H1 (cell line): Measurements from ENCODE around the gene HDGFL3. TPM values are rescaled to one million over a fixed set of nuclear protein-coding genes. Genes with fewer than 3 reads are reported as not detected.

Experiments used
- CTCF ChIA-PET: fragments of 300-600 bp; sonication (Branson Sonifier 250); formaldehyde crosslinking; loops from one replicate; lab custom pipeline; 2021; ENCODE audit not compliant: partially characterized antibody; lab: Charles Lee
- POLR2A ChIA-PET: fragments of 300-600 bp; sonication (Branson Sonifier 250); formaldehyde crosslinking; loops from one replicate; lab custom pipeline; 2021; ENCODE audit warnings: inconsistent platforms; ENCODE audit not compliant: partially characterized antibody; lab: Charles Lee
- DNase-seq, 2 experiments: peaks; one replicate each; pipeline versions ENCODE4 v3.0.0 to v3.0.0-alpha.2; 2010 to 2022; ENCODE audit warnings: low spot score in 2 of 2, low read depth in 1 of 2, mixed read lengths in 1 of 2
- FAIRE-seq: peaks from 2 replicates; lab custom pipeline; 2011; peaks lifted over from hg19 to GRCh38; lab: Jason Lieb, UNC
- H2AFZ ChIP-seq: 2 replicates; pipeline ENCODE4 v1.8.1; 2012; ENCODE audit warnings: low read length, inconsistent platforms
- H2AK5ac ChIP-seq: 2 replicates; pipeline ENCODE4 v1.6.1; 2013; ENCODE audit warnings: low read depth, low read length
- H2BK120ac ChIP-seq: replicated peaks from 2 replicates; pipeline ENCODE3; 2013; ENCODE audit warnings: low read depth, low read length, inconsistent platforms
- H2BK12ac ChIP-seq: 2 replicates; pipeline ENCODE4 v1.6.1; 2013; ENCODE audit warnings: low read depth, low read length
- H2BK15ac ChIP-seq: 2 replicates; pipeline ENCODE4 v1.6.1; 2013; ENCODE audit warnings: low read length
- H2BK20ac ChIP-seq: 2 replicates; pipeline ENCODE4 v1.6.1; 2013; ENCODE audit warnings: low read length
- H2BK5ac ChIP-seq: 2 replicates; pipeline ENCODE4 v1.6.1; 2013; ENCODE audit warnings: low read depth, low read length
- H3K14ac ChIP-seq: 2 replicates; pipeline ENCODE4 v1.6.1; 2013; ENCODE audit warnings: inconsistent platforms; ENCODE audit not compliant: insufficient read length
- H3K18ac ChIP-seq: 2 replicates; pipeline ENCODE4 v1.6.1; 2013; ENCODE audit warnings: low read length; ENCODE audit errors: extremely low read depth
- H3K23ac ChIP-seq: 2 replicates; pipeline ENCODE4 v1.6.1; 2013; ENCODE audit warnings: inconsistent platforms; ENCODE audit not compliant: insufficient read length
- H3K23me2 ChIP-seq: 2 replicates; pipeline ENCODE4 v1.6.1; 2013; ENCODE audit warnings: low read depth, low read length
- H3K27ac ChIP-seq: 2 replicates; pipeline ENCODE4 v1.6.1; 2011; ENCODE audit warnings: low read depth, low read length, inconsistent platforms
- H3K27me3 ChIP-seq, 4 experiments: replicated peaks in 1 of 4; 1 replicate in 1 of 4; 2 replicates in 3 of 4; pipeline versions ENCODE4 v1.6.1 to v1.8.1; 2011 to 2013; ENCODE audit warnings: low read length in 3 of 4, mild to moderate bottlenecking in 3 of 4, inconsistent platforms in 2 of 4, mixed read lengths in 2 of 4, moderate library complexity in 1 of 4; ENCODE audit not compliant: control insufficient read depth in 3 of 4, insufficient read depth in 3 of 4; ENCODE audit errors: extremely low read depth in 1 of 4
- H3K36me3 ChIP-seq, 4 experiments: 2 replicates each; pipeline versions ENCODE4 v1.6.1 to v1.8.1; 2011 to 2013; ENCODE audit warnings: mild to moderate bottlenecking in 4 of 4, low read length in 3 of 4, moderate library complexity in 2 of 4, control low read depth in 1 of 4, inconsistent platforms in 1 of 4; ENCODE audit not compliant: insufficient read depth in 4 of 4, control insufficient read depth in 2 of 4
- H3K4ac ChIP-seq: replicated peaks from 2 replicates; pipeline ENCODE3; 2013; ENCODE audit warnings: low read length, low read depth, mixed read lengths, inconsistent platforms; ENCODE audit not compliant: insufficient read length
- H3K4me1 ChIP-seq, 4 experiments: replicated peaks in 1 of 4; 1 replicate in 1 of 4; 2 replicates in 3 of 4; pipeline versions ENCODE4 v1.6.1 to v1.8.1; 2011 to 2013; ENCODE audit warnings: low read length in 3 of 4, inconsistent platforms in 2 of 4, mixed read lengths in 1 of 4; ENCODE audit not compliant: insufficient read depth in 4 of 4, control insufficient read depth in 3 of 4
- H3K4me2 ChIP-seq, 2 experiments: 2 replicates each; pipeline versions ENCODE4 v1.6.1 to v1.8.1; 2011 to 2013; ENCODE audit warnings: low read depth in 2 of 2, low read length in 2 of 2, control low read depth in 1 of 2, inconsistent platforms in 1 of 2, mild to moderate bottlenecking in 1 of 2; ENCODE audit not compliant: insufficient read depth in 1 of 2
- H3K4me3 ChIP-seq, 4 experiments: fragments of 200-600, 300-600 bp in 1 of 4; sonication (generic), shearing (Covaris generic), sonication (Bioruptor Twin) in 1 of 4; 2 replicates each; pipeline versions ENCODE4 v1.5.1 to v1.8.1; 2011 to 2016; ENCODE audit warnings: low read length in 4 of 4, low read depth in 3 of 4, control low read depth in 2 of 4, inconsistent platforms in 2 of 4, mild to moderate bottlenecking in 2 of 4, mixed read lengths in 1 of 4, moderate library complexity in 1 of 4; ENCODE audit not compliant: insufficient read depth in 2 of 4; ENCODE audit errors: extremely low read depth in 1 of 4
- H3K56ac ChIP-seq: replicated peaks from 2 replicates; pipeline ENCODE3; 2013; ENCODE audit warnings: low read depth, mild to moderate bottlenecking, mixed read lengths, low read length, inconsistent platforms; ENCODE audit not compliant: insufficient read length
- H3K79me1 ChIP-seq: 2 replicates; pipeline ENCODE4 v1.6.1; 2013; ENCODE audit warnings: low read depth, low read length, control low read depth
- H3K79me2 ChIP-seq, 2 experiments: 2 replicates each; pipeline versions ENCODE4 v1.6.1 to v1.8.1; 2012 to 2013; ENCODE audit warnings: low read length in 2 of 2, mild to moderate bottlenecking in 2 of 2, inconsistent platforms in 1 of 2; ENCODE audit not compliant: insufficient read depth in 2 of 2, control insufficient read depth in 1 of 2
- H3K9ac ChIP-seq, 4 experiments: replicated peaks in 1 of 4; 1 replicate in 1 of 4; 2 replicates in 3 of 4; pipeline versions ENCODE4 v1.6.1 to v1.8.1; 2011 to 2013; ENCODE audit warnings: low read depth in 3 of 4, low read length in 3 of 4, control low read depth in 2 of 4, mild to moderate bottlenecking in 2 of 4, moderate library complexity in 2 of 4, inconsistent platforms in 1 of 4; ENCODE audit errors: extremely low read depth in 1 of 4
- H3K9me3 ChIP-seq, 2 experiments: 2 replicates each; pipeline versions ENCODE4 v1.6.1 to v1.8.1; 2012 to 2013; ENCODE audit warnings: mild to moderate bottlenecking in 2 of 2, moderate library complexity in 2 of 2, control low read depth in 1 of 2, inconsistent platforms in 1 of 2, low read depth in 1 of 2, low read length in 1 of 2, mixed read lengths in 1 of 2; ENCODE audit not compliant: insufficient read depth in 2 of 2
- H4K20me1 ChIP-seq, 2 experiments: replicated peaks in 1 of 2; 2 replicates each; pipeline versions ENCODE3 to v1.8.1; 2011 to 2013; ENCODE audit warnings: inconsistent platforms in 2 of 2, low read length in 2 of 2, mild to moderate bottlenecking in 1 of 2; ENCODE audit not compliant: insufficient read depth in 2 of 2, control insufficient read depth in 1 of 2
- H4K5ac ChIP-seq: 2 replicates; pipeline ENCODE4 v1.6.1; 2013; ENCODE audit warnings: low read length, low read depth, mixed read lengths, inconsistent platforms; ENCODE audit not compliant: insufficient read length
- H4K8ac ChIP-seq: 2 replicates; pipeline ENCODE4 v1.8.0; 2013; ENCODE audit warnings: mild to moderate bottlenecking, moderate library complexity, low read length, inconsistent platforms; ENCODE audit not compliant: insufficient read depth; ENCODE audit errors: extremely low read depth
- H4K91ac ChIP-seq: replicated peaks from 2 replicates; pipeline ENCODE3; 2013; ENCODE audit warnings: low read length, mixed read lengths, inconsistent platforms; ENCODE audit not compliant: insufficient read length
- ATF3 ChIP-seq: IDR thresholded peaks from 2 replicates; pipeline ENCODE4 v1.6.1; 2011; ENCODE audit warnings: low read depth, mild to moderate bottlenecking, low read length; ENCODE audit not compliant: insufficient read depth
- CBX8 ChIP-seq: fragments of 300-800, 300-1000 bp; sonication (generic); IDR thresholded peaks from 2 replicates; pipeline ENCODE4 v1.7.1; 2016; ENCODE audit warnings: low read depth, low read length, borderline replicate concordance
- FOSL1 ChIP-seq: IDR thresholded peaks from 2 replicates; pipeline ENCODE4 v1.6.1; 2011; ENCODE audit warnings: mild to moderate bottlenecking, low read depth, low read length, moderate library complexity; ENCODE audit not compliant: insufficient read depth
- GABPA ChIP-seq: IDR thresholded peaks from 2 replicates; pipeline ENCODE4 v1.6.1; 2011; ENCODE audit warnings: mild to moderate bottlenecking, low read length, moderate library complexity, borderline replicate concordance; ENCODE audit not compliant: insufficient read depth
- KDM1A ChIP-seq: fragments of 200-600, 300-600 bp; sonication (generic); IDR thresholded peaks from 2 replicates; pipeline ENCODE4 v1.7.1; 2016; ENCODE audit warnings: mild to moderate bottlenecking, low read length, borderline replicate concordance
- MAX ChIP-seq: IDR thresholded peaks from 2 replicates; pipeline ENCODE4 v1.6.1; 2012; ENCODE audit warnings: inconsistent platforms
- PHF8 ChIP-seq: fragments of 200-600 bp; sonication (generic); conservative IDR thresholded peaks from 2 replicates; pipeline ENCODE4 v1.7.1; 2012; ENCODE audit warnings: low read depth, mild to moderate bottlenecking, inconsistent platforms, low read length, moderate library complexity
- SAP30 ChIP-seq: fragments of 300-600 bp; sonication (generic); IDR thresholded peaks from 2 replicates; pipeline ENCODE4 v1.7.1; 2012; ENCODE audit warnings: low read length, moderate library complexity, mild to moderate bottlenecking, inconsistent platforms; ENCODE audit not compliant: insufficient read depth, insufficient replicate concordance
- SP1 ChIP-seq: IDR thresholded peaks from 2 replicates; pipeline ENCODE4 v1.6.1; 2011; ENCODE audit warnings: low read depth, low read length
- TBP ChIP-seq: IDR thresholded peaks from 2 replicates; pipeline ENCODE4 v1.6.1; 2011; ENCODE audit warnings: low read depth, low read length, improper control_type of control experiment
- TCF12 ChIP-seq: IDR thresholded peaks from 2 replicates; pipeline ENCODE4 v1.6.1; 2011; ENCODE audit warnings: low read depth, mild to moderate bottlenecking, low read length
- USF2 ChIP-seq: IDR thresholded peaks from 2 replicates; pipeline ENCODE4 v1.6.1; 2011; ENCODE audit warnings: low read length, improper control_type of control experiment
- WGBS, 2 experiments: shearing (Covaris generic) in 1 of 2; methylation state at CpG; one replicate each; pipeline versions ENCODE4 v1.1.6 to v1.1.7; 2013 to 2015; ENCODE audit warnings: low lambda C conversion rate in 2 of 2, mixed read lengths in 2 of 2, inconsistent platforms in 1 of 2, low coverage in 1 of 2, missing lambda C conversion rate in 1 of 2; ENCODE audit not compliant: insufficient replicate concordance in 2 of 2, insufficient coverage in 1 of 2, insufficient read length in 1 of 2; ENCODE audit errors: extremely low coverage in 1 of 2, missing lambda C conversion rate in 1 of 2; 5-methylcytosine and 5-hydroxymethylcytosine counted together
- polyA plus RNA-seq, 7 experiments: library from polyadenylated mRNA; depleted of rRNA in 3 of 7; stranded (reverse) in 5 of 7; unstranded in 2 of 7; fragments of >200 nt in 5 of 7; fragments of 200-250 nt in 2 of 7; gene quantifications; 1 replicate in 5 of 7; 2 replicates in 1 of 7; 4 replicates in 1 of 7; pipeline versions ENCODE4 v1.2.1 to v1.2.3, GENCODE V29; 2011 to 2013; ENCODE audit warnings: missing spikeins in 2 of 7, mixed read lengths in 2 of 7
- total RNA-seq: library from RNA; stranded (reverse); fragmentation: NEBNext Ultra II Directional; extraction: Animal tissue kit (Norgen Biotek cat#: 25700); gene quantifications from 2 replicates; pipeline ENCODE4 v1.2.1, GENCODE V29; 2021

Gene HDGFL3
- total and polyA plus RNA-seq, 2 of the 8 experiments (the other 6 are each of a cell fraction or from before 2014, with no cell fraction given) = 14.1 to 149 TPM

- H3K4me2 ChIP-seq = no peak overlapping the region
- no peak overlapping the region for H3K23ac ChIP-seq
- H4K8ac ChIP-seq = no peak overlapping the region
- H4K20me1 ChIP-seq = no peaks in the 10 kb centered on the region
- no peak overlapping the region for H3K9ac ChIP-seq
- no peak overlapping the region for H2BK12ac ChIP-seq
- no peak overlapping the region for H2BK20ac ChIP-seq
- no peaks in the 10 kb centered on the region for H3K79me2 ChIP-seq
- H2AFZ ChIP-seq = no peak overlapping the region
- no peak overlapping the region for H2BK5ac ChIP-seq
- no peak overlapping the region for H3K4ac ChIP-seq
- ChIA-PET CTCF (interaction anchor here (0.6 kb wide), 1 partner anchor 410 kb away, joined by 3 read pairs; no protein-coding TSS in a partner anchor), POLR2A (no interaction called here)
- no peak overlapping the region for H3K27ac ChIP-seq
- H3K27me3 ChIP-seq = no peaks in the 10 kb centered on the region
- no peak overlapping the region for H3K18ac ChIP-seq
- peaks cover 4 to 62% (median 34%) of the 10 kb centered on the region in 4 experiments for H3K36me3 ChIP-seq
- H2BK120ac ChIP-seq = no peak overlapping the region
- no peaks in the 10 kb centered on the region for H3K4me1 ChIP-seq
- no peaks in the 10 kb centered on the region for H3K9me3 ChIP-seq
- H3K14ac ChIP-seq = no peak overlapping the region
- no peak overlapping the region for H3K56ac ChIP-seq
- H2BK15ac ChIP-seq = no peak overlapping the region
- H4K91ac ChIP-seq = no peak overlapping the region
- no peaks in the 10 kb centered on the region; the same call in 1 of the 2 replicates for H3K79me1 ChIP-seq
- H3K4me3 ChIP-seq = no peak overlapping the region
- DNase-seq (no peak), FAIRE-seq (no peak)
- H4K5ac ChIP-seq = no peak overlapping the region
- no peak overlapping the region for H2AK5ac ChIP-seq
- WGBS, 2 experiments = 94% methylated on average over 1 of the region's 1 CpG; no CpG with 5 or more reads in 1 of the 2 experiments
- no peaks in the 10 kb centered on the region for H3K23me2 ChIP-seq
- no peak for TF ChIP-seq MAX
- TF ChIP-seq USF2 = no peak
- no peak for TF ChIP-seq GABPA
- no peak for TF ChIP-seq PHF8
- no peak for TF ChIP-seq TBP
- TF ChIP-seq SP1 = no peak
- TF ChIP-seq FOSL1 = no peak
- no peak for TF ChIP-seq KDM1A
- TF ChIP-seq CBX8 = no peak
- no peak for TF ChIP-seq TCF12
- TF ChIP-seq ATF3 = no peak
- no peak for TF ChIP-seq SAP30
Measured at GRCh38 chr15:83153288-83153687, 54.3 kb downstream of the HDGFL3 start.
